Heart left ventricle (tissue), 13 donors: ENCODE measurements around the gene CNPY1.

Experiments used
- POLR2A ChIP-seq, 2 donors: fragments of 450-650 bp; IDR thresholded peaks; one replicate each; pipeline ENCODE4 v1.6.1; 2017; ENCODE audit warnings: antibody characterized with exemption in 2 of 2, mild to moderate bottlenecking in 2 of 2, moderate library complexity in 2 of 2
- TF ChIP-seq, protein P1 (sequence below), 12 donors: fragments of 200-600 bp; sonication (generic) in 4 of 12; IDR thresholded peaks; one replicate each; pipeline versions ENCODE4 v1.5.0 to v1.8.0; 2018 to 2022; ENCODE audit warnings: antibody characterized with exemption in 12 of 12, mild to moderate bottlenecking in 5 of 12
- donor health status: ischemic (EF 13 %, LVEDD 7.1; RV severe dilation, severe dysfunction).
- donor health status: DM: no; HTN: yes; CAD: no.
- donor health status: DM: no; HTN: no; CAD: no.
- donor health status: ischemic (EF 25% LVEDD 6.9; RV normal size, moderate dysfunction).
- donor health status: ischemic (EF 25% LVEDD 5.7; RV mildly dilated, moderate dysfunction).
- donor health status: ischemic (EF 35%, LVEDD 5.7; RV mildly dilated, moderate dysfunction).
- donor health status: nonischemic (EF 11% LVEDD 7.7; RV severe dilation, severe dysfunction).
- donor health status: DM: yes; HTN: yes; CAD: no.
- donor health status: PGD.
- donor health status: ischemic (EF 29% LVEDD 5.4; RV normal size, mild dysfunction).
- donor health status: nonischemic (EF 23%, LVEDD 6.1; RV moderate dilation, normal function).

DNA sequence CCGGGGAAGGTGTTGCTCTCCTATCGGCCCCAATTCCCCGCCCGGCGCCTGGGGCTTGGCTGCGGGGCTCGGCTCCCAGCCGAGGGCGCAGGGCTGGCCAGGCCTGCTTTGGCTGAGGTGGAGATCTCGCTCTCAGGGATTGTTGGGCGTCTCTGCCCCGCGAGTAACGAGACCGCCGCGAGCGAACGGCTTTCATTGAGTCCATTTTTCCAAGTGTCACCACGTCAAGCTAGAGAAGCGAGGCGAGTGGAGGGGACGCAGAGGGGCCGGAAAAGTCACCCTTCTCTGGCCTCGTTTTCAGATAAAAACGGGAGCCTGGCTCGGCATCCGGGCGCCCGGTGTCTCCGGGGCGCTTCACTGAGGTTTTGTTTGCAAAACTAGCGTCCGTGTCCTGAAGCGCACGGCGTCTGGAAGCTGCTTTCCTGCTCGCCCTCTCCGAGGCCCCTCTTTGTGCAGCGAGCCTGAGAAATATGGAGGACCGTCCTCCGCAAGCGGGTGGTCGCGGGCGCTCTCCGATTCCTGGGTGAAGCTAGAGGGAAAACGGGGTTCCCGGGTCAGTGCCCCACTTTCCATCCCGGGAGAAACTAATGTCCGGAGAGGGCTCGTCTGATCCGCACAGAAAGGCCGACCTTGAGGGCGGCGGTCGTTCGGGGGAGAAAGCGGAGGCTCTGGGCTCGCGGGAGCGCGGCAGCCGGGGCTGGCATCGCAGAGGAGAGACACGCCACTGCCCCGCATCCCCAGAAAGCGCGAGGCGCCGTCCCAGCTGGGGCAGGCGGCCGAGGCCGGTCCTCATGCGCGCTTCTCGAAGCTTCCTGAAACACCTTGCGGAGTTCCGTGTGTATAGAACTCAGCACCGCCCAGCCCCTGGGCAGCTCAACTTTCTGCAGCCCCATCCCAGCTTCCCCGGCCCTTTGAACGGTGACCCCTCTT lies 91.9 kb downstream of the CNPY1 start:
- no peak for TF ChIP-seq POLR2A (IDR thresholded peaks at IDR 0.05)
- TF ChIP-seq, protein P1, sequence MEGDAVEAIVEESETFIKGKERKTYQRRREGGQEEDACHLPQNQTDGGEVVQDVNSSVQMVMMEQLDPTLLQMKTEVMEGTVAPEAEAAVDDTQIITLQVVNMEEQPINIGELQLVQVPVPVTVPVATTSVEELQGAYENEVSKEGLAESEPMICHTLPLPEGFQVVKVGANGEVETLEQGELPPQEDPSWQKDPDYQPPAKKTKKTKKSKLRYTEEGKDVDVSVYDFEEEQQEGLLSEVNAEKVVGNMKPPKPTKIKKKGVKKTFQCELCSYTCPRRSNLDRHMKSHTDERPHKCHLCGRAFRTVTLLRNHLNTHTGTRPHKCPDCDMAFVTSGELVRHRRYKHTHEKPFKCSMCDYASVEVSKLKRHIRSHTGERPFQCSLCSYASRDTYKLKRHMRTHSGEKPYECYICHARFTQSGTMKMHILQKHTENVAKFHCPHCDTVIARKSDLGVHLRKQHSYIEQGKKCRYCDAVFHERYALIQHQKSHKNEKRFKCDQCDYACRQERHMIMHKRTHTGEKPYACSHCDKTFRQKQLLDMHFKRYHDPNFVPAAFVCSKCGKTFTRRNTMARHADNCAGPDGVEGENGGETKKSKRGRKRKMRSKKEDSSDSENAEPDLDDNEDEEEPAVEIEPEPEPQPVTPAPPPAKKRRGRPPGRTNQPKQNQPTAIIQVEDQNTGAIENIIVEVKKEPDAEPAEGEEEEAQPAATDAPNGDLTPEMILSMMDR (IDR thresholded peaks at IDR 0.05) = no peak
